K562 treated with DMSO at 1 percent for 4 hours (cell line): ENCODE data around the gene UBQLN4. TPM values are rescaled to one million over a fixed set of nuclear protein-coding genes. Genes with fewer than 3 reads are reported as not detected.

Experiments
- total RNA-seq: library from RNA; unstranded; fragments of 300-600 nt; gene quantifications from 2 replicates; pipeline ENCODE4 v1.2.3, GENCODE V29; 2022; ENCODE audit not compliant: insufficient read depth

Gene UBQLN4
- 36.2 and 40.5 TPM in 2 replicates for total RNA-seq

GRCh38 chr1:156053768-156054499, at the start of gene UBQLN4:
TSS of gene UBQLN4 (minus strand) at chr1:156053798. CDS start at chr1:156053701, 97 bp downstream.

GRCh38 chr1:156082309-156083091, 28.9 kb upstream of the UBQLN4 start, which contains the start of gene MEX3A:
TSS of gene MEX3A (minus strand) at chr1:156082465. CDS start at chr1:156081998, 467 bp downstream.

GRCh38 chr1:156060937-156061636, 7.5 kb upstream of the UBQLN4 start, which contains the start of gene RAB25:
TSS of gene RAB25 (plus strand) at chr1:156061160. CDS start at chr1:156061401, 241 bp downstream.

GRCh38 chr1:156054500-156055280, 1.1 kb upstream of the UBQLN4 start, which contains the start of gene LAMTOR2:
TSS of gene LAMTOR2 (plus strand) at chr1:156054782. CDS start at chr1:156054890, 108 bp downstream.

GRCh38 chr1:156020293-156021092, 33.1 kb downstream of the UBQLN4 start, which contains the start of gene SSR2:
TSS of gene SSR2 (minus strand) at chr1:156020951. CDS start at chr1:156020167, 784 bp downstream.

Other genes with a start within 250 kb of the UBQLN4 start
- 15.2 and 17.5 TPM in 2 replicates for gene GON4L, start 196.6 kb downstream of the UBQLN4 start, total RNA-seq
- gene SYT11, start 194.2 kb downstream of the UBQLN4 start, total RNA-seq, result 0.52 and 0.73 TPM in 2 replicates
- 29.7 and 34.8 TPM in 2 replicates for gene RIT1, start 142.4 kb downstream of the UBQLN4 start, total RNA-seq
- gene KHDC4, start 119.4 kb downstream of the UBQLN4 start, total RNA-seq, result 60.3 and 85.8 TPM in 2 replicates
- not detected in 2 replicates for gene RXFP4, start 112.2 kb downstream of the UBQLN4 start, total RNA-seq
- 104 and 108 TPM in 2 replicates for gene ARHGEF2, start 75.3 kb downstream of the UBQLN4 start, total RNA-seq
- gene SSR2, start 32.8 kb downstream of the UBQLN4 start, total RNA-seq, result 376 and 423 TPM in 2 replicates
- gene LAMTOR2, start 984 bp upstream of the UBQLN4 start, total RNA-seq, result 89.4 and 95.5 TPM in 2 replicates
- 1.8 TPM in 1 of 2 replicates, not detected in the other for gene RAB25, start 7.4 kb upstream of the UBQLN4 start, total RNA-seq
- 5.1 and 6.5 TPM in 2 replicates for gene MEX3A, start 28.7 kb upstream of the UBQLN4 start, total RNA-seq
- 328 and 359 TPM in 2 replicates for gene LMNA, start 60.9 kb upstream of the UBQLN4 start, total RNA-seq
- gene SEMA4A, start 99.8 kb upstream of the UBQLN4 start, total RNA-seq, result 0.45 and 0.68 TPM in 2 replicates
- 16.0 and 26.8 TPM in 2 replicates for gene SLC25A44, start 140.3 kb upstream of the UBQLN4 start, total RNA-seq
- 102 and 112 TPM in 2 replicates for gene PMF1, start 159.2 kb upstream of the UBQLN4 start, total RNA-seq
- not detected in 2 replicates for gene BGLAP, start 188.4 kb upstream of the UBQLN4 start, total RNA-seq
- 2.5 and 5.7 TPM in 2 replicates for gene PAQR6, start 194.3 kb upstream of the UBQLN4 start, total RNA-seq
- 45.9 and 65.7 TPM in 2 replicates for gene SMG5, start 229.0 kb upstream of the UBQLN4 start, total RNA-seq
- 4.9 and 11.9 TPM in 2 replicates for gene TMEM79, start 230.5 kb upstream of the UBQLN4 start, total RNA-seq
- gene GLMP, start 241.9 kb upstream of the UBQLN4 start, total RNA-seq, result 30.9 and 33.6 TPM in 2 replicates
- not detected in 2 replicates for gene VHLL, start 245.5 kb upstream of the UBQLN4 start, total RNA-seq